Measurements from ENCODE around the gene NOTCH2.

Gene NOTCH2

DNA sequence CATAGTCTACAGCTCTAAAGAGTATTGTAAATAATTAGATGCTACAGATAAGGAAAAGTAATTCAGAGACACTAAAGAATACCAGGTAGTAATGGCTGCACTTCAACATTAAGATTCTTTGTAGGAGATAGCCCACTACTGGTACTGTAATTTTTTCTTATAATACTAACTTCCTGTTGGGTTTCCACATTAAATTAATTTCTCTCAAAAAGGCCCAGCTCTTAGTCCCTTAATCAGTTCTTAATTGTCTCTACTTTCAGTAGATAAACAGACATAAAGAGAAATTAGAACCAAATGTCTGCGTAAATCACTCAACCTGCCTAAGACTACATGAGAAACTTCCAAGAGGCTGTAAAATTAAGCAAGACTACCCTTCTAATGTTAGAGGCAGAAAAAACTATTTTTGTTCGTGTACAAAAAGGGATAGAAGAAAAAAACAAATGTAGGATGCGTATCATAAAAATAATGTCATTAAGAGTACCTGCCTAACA, 83.4 kb downstream of the NOTCH2 start:
- no peaks in the 10 kb centered on the region for H3K9me3 ChIP-seq (replicated peaks; ENCODE audit: insufficient read depth, low read length)
- H3K79me2 ChIP-seq (ENCODE audit: low read length) = no peaks in the 10 kb centered on the region
- no peak overlapping the region for H3K27ac ChIP-seq (ENCODE audit: low read length)
- H3K4me1 ChIP-seq (ENCODE audit: low read length) = peaks cover 14% of the 10 kb centered on the region
- no peaks in the 10 kb centered on the region for H4K20me1 ChIP-seq (ENCODE audit: insufficient read depth, low read length)
- TF ChIP-seq EZH2phosphoT487 (IDR thresholded peaks at IDR 0.05; ENCODE audit: low read length) = no peak
- TF ChIP-seq EZH2 (optimal IDR thresholded peaks at IDR 0.05; ENCODE audit: low read depth, low read length) = no peak
- TF ChIP-seq, protein P1, sequence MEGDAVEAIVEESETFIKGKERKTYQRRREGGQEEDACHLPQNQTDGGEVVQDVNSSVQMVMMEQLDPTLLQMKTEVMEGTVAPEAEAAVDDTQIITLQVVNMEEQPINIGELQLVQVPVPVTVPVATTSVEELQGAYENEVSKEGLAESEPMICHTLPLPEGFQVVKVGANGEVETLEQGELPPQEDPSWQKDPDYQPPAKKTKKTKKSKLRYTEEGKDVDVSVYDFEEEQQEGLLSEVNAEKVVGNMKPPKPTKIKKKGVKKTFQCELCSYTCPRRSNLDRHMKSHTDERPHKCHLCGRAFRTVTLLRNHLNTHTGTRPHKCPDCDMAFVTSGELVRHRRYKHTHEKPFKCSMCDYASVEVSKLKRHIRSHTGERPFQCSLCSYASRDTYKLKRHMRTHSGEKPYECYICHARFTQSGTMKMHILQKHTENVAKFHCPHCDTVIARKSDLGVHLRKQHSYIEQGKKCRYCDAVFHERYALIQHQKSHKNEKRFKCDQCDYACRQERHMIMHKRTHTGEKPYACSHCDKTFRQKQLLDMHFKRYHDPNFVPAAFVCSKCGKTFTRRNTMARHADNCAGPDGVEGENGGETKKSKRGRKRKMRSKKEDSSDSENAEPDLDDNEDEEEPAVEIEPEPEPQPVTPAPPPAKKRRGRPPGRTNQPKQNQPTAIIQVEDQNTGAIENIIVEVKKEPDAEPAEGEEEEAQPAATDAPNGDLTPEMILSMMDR (IDR thresholded peaks at IDR 0.05; ENCODE audit: low read length) = no peak
- no peak overlapping the region for H2AFZ ChIP-seq (ENCODE audit: low read length)
- no peak overlapping the region for H3K4me2 ChIP-seq (ENCODE audit: low read depth, low read length)
- H3K27me3 ChIP-seq (replicated peaks; ENCODE audit: insufficient read depth, low read length) = no peaks in the 10 kb centered on the region
- 0 out of 2 replicates have a peak, but pooled peaks cover 4% of the 10 kb centered on the region for H3F3A ChIP-seq (ENCODE audit: insufficient read depth, low read length)
- no peaks in the 10 kb centered on the region for H3K9me2 ChIP-seq (replicated peaks; ENCODE audit: insufficient read depth, low read length)
- no peak for DNase-seq
- H3K9ac ChIP-seq (ENCODE audit: low read length) = no peak overlapping the region
- no peaks in the 10 kb centered on the region for H3K36me3 ChIP-seq (replicated peaks; ENCODE audit: insufficient read depth, low read length)
- H3K4me3 ChIP-seq (ENCODE audit: low read length) = no peak overlapping the region

DNA sequence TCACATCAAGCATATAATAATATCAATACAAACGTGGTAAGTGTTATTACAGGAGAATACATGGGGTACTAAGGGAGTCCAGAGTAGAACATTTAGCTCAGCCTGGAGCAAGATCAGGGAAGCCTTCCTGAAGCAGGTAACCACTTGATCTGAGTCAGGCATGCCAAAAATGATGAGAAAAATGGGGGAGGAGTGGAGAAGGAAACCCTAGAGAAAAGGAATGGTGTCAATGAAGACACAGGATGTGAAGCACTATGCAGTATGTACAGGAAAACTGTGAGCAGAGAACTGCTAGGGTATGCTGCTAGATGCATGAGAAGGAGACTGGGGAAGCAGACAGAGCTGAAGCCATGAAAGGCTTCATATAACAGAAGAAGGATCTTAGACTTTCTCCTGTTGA, 84.7 kb downstream of the NOTCH2 start:
- no peaks in the 10 kb centered on the region for H3K27me3 ChIP-seq (replicated peaks; ENCODE audit: insufficient read depth, low read length)
- H3K9me3 ChIP-seq (replicated peaks; ENCODE audit: insufficient read depth, low read length) = no peaks in the 10 kb centered on the region
- TF ChIP-seq, protein P1 (IDR thresholded peaks at IDR 0.05; ENCODE audit: low read length) = no peak
- no peak for TF ChIP-seq EZH2 (optimal IDR thresholded peaks at IDR 0.05; ENCODE audit: low read depth, low read length)
- no peak for TF ChIP-seq EZH2phosphoT487 (IDR thresholded peaks at IDR 0.05; ENCODE audit: low read length)
- no peaks in the 10 kb centered on the region for H3K36me3 ChIP-seq (replicated peaks; ENCODE audit: insufficient read depth, low read length)
- H3K27ac ChIP-seq (ENCODE audit: low read length) = no peak overlapping the region
- no peak overlapping the region for H3K4me2 ChIP-seq (ENCODE audit: low read depth, low read length)
- no peak overlapping the region for H3K9ac ChIP-seq (ENCODE audit: low read length)
- no peak overlapping the region for H2AFZ ChIP-seq (ENCODE audit: low read length)
- no peaks in the 10 kb centered on the region for H3K9me2 ChIP-seq (replicated peaks; ENCODE audit: insufficient read depth, low read length)
- no peak overlapping the region for H3K4me3 ChIP-seq (ENCODE audit: low read length)
- no peak for DNase-seq
- H4K20me1 ChIP-seq (ENCODE audit: insufficient read depth, low read length) = no peaks in the 10 kb centered on the region
- H3K79me2 ChIP-seq (ENCODE audit: low read length) = no peaks in the 10 kb centered on the region
- H3K4me1 ChIP-seq (ENCODE audit: low read length) = peaks cover 14% of the 10 kb centered on the region
- 0 out of 2 replicates have a peak, but pooled peaks cover 4% of the 10 kb centered on the region for H3F3A ChIP-seq (ENCODE audit: insufficient read depth, low read length)

DNA sequence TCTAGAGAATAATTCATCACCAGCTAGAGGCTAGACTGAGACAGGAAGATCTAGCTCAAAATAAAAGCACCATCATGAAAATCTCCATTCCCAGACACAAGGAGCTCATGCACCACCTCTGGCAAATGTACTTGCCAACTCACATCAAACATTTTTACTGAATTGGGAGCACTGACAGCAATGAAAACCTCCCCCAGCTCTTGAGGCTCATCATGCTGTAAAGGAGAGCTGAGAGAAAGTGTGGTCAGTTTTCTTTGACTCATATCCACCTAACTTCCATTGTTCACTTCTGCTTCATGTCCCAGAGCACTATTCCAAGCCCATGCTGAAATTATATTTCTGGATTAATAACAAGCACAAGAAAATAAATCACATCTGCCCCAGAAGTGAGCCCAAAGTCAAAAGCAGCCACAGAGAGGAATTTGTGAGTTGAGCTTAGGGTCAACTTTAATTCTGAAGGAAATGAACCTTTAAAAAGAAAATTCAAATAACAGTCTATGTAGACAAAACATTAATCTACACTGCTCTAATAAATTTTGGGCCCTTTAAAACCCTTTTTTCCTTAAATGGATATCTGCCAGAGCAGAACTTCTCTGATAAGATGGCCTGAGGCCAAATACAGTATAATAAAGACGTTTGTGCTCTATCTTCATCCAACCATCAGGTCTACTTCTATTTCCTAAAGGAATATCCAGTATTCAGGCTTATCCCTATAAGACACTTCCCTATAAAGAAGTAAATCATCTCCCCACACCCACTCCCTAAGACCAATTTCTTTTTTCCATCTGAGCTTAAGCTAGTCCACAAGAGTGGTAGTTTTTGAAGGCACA, 87.3 kb downstream of the NOTCH2 start:
- no peaks in the 10 kb centered on the region for H3F3A ChIP-seq (ENCODE audit: insufficient read depth, low read length)
- TF ChIP-seq, protein P1 (IDR thresholded peaks at IDR 0.05; ENCODE audit: low read length) = no peak
- TF ChIP-seq EZH2phosphoT487 (IDR thresholded peaks at IDR 0.05; ENCODE audit: low read length) (no peak), EZH2 (optimal IDR thresholded peaks at IDR 0.05; ENCODE audit: low read depth, low read length) (no peak)
- no peaks in the 10 kb centered on the region for H4K20me1 ChIP-seq (ENCODE audit: insufficient read depth, low read length)
- no peak overlapping the region for H3K9ac ChIP-seq (ENCODE audit: low read length)
- H3K9me2 ChIP-seq (replicated peaks; ENCODE audit: insufficient read depth, low read length) = no peaks in the 10 kb centered on the region
- DNase-seq = no peak
- H2AFZ ChIP-seq (ENCODE audit: low read length) = no peak overlapping the region
- no peak overlapping the region for H3K4me2 ChIP-seq (ENCODE audit: low read depth, low read length)
- no peaks in the 10 kb centered on the region for H3K9me3 ChIP-seq (replicated peaks; ENCODE audit: insufficient read depth, low read length)
- no peaks in the 10 kb centered on the region for H3K79me2 ChIP-seq (ENCODE audit: low read length)
- H3K36me3 ChIP-seq (replicated peaks; ENCODE audit: insufficient read depth, low read length) = no peaks in the 10 kb centered on the region
- no peak overlapping the region for H3K27ac ChIP-seq (ENCODE audit: low read length)
- H3K4me1 ChIP-seq (ENCODE audit: low read length) = 0 out of 2 replicates have a peak, but pooled peaks cover 2% of the 10 kb centered on the region
- no peaks in the 10 kb centered on the region for H3K27me3 ChIP-seq (replicated peaks; ENCODE audit: insufficient read depth, low read length)
- H3K4me3 ChIP-seq (ENCODE audit: low read length) = no peak overlapping the region
